Fibroblast of the aortic adventitia (primary cell): ENCODE data around the gene BRAF. TPM values are rescaled to one million over a fixed set of nuclear protein-coding genes. Genes with fewer than 3 reads are reported as not detected.
"Not testable (repeated sequence)": the region's sequence is repeated elsewhere in the genome, so short reads cannot be mapped to it uniquely, and the experiment has no call there.

Source experiments
- DNase-seq: peaks from one replicate; pipeline ENCODE4 v3.0.0-alpha.2; 2010; ENCODE audit warnings: low read depth
- H3K4me3 ChIP-seq: 2 replicates; pipeline ENCODE4 v1.5.1; 2011; ENCODE audit warnings: low read depth, mild to moderate bottlenecking, control low read depth, low read length, moderate library complexity
- total RNA-seq: library from RNA; depleted of rRNA; stranded (reverse); fragments of >200 nt; gene quantifications from 2 replicates; pipeline ENCODE4 v1.2.3, GENCODE V29; 2012; ENCODE audit warnings: low replicate concordance
- TF ChIP-seq, protein P1 (sequence below): IDR thresholded peaks from 2 replicates; pipeline ENCODE4 v1.5.1; 2011; ENCODE audit warnings: mild to moderate bottlenecking, low read length, control low read depth, inconsistent platforms; ENCODE audit not compliant: insufficient read depth

BRAF gene
- total RNA-seq, 1 donor = 29.9 TPM

DNA sequence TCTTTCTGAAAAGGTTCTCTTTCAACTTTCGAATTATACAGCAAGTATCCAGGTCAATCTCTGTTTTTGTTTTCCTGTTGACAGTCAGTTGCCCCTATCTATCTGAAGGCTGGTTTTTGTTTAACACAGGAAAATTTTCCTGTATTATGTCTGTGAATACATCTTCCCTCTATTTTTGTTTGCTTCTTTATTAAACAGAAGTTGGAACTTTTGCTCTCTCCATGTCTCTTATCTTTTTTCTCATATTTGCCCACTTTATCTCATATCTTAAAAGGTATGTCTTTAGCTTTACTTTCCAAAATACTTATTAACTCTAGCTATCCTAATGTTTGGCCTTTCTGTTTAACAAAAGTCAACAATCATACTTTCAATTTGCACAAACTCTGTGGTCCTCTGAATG, 95.0 kb downstream of the BRAF start:
- no peak overlapping the region for H3K4me3 ChIP-seq
- no peak for DNase-seq
- TF ChIP-seq, protein P1, sequence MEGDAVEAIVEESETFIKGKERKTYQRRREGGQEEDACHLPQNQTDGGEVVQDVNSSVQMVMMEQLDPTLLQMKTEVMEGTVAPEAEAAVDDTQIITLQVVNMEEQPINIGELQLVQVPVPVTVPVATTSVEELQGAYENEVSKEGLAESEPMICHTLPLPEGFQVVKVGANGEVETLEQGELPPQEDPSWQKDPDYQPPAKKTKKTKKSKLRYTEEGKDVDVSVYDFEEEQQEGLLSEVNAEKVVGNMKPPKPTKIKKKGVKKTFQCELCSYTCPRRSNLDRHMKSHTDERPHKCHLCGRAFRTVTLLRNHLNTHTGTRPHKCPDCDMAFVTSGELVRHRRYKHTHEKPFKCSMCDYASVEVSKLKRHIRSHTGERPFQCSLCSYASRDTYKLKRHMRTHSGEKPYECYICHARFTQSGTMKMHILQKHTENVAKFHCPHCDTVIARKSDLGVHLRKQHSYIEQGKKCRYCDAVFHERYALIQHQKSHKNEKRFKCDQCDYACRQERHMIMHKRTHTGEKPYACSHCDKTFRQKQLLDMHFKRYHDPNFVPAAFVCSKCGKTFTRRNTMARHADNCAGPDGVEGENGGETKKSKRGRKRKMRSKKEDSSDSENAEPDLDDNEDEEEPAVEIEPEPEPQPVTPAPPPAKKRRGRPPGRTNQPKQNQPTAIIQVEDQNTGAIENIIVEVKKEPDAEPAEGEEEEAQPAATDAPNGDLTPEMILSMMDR = no peak

DNA sequence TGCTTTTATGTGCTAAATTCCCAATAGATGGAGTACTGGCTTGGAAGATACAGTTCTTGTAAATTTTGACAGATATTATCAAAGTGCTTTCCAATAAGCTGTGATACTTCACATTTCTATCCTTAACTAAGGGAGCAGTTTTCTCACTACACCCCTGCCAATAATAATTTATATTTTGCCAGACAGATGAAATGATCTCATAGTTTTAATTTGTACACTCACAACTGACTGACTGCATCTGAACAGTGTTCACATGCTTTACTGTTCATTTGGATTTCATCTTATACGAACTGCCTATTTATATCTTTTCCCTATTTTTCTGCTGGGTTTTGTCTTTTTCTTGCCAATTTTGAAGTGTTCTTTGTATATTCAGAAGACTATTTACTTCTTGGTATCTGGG, 96.0 kb downstream of the BRAF start:
- TF ChIP-seq, protein P1 = no peak
- DNase-seq = no peak
- H3K4me3 ChIP-seq = no peak overlapping the region

DNA sequence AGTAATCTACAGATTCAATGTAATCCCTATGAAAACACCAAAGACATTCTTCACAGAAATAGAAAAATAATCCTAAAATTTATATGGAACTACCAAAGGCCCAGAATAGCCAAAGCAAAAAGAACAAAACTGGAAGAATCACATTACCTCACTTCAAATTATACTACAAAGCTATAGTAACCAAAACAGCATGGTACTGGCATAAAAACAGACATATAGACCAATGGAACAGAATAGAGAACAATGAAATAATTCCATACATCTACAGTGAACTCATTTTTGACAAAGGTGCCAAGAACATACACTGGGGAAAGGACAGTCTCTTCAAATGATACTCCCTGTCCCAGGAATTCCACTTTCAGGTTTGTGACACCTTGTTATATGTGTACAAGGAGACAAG, 107.3 kb downstream of the BRAF start:
- not testable (repeated sequence) for H3K4me3 ChIP-seq, DNase-seq

DNA sequence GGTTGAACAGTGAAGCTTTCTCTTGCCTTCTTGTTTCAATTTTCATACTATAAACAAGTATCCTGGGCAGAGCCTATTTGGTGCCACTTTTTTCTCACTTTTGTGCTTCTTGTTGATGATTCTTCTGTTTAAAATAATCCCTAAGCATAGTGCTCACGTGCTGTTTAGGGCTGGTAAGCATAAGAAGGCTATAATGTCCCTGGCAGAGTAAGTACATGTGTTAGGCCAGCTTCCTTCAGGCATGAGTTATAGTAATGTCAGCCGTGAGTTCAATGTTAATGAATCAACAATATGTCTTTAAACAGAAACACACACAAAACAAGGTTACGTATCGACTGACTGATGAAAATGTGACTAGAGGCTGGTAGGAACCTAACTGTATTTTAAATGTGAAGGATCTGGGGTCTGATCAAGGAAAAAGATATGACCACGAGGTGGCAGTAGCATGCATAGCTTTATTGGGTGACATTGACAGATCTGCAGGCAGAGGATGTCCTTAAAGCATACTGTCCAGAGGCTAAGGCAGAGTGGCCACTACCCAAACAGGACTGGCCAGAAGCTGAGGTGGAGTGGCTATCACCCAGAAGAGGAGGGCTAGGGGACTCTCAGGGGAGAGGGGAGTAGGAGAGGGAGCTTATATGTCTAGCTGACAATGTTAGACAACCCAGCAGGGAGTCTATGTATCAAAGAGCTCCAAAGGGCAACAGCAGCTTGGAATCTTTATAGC, 113.7 kb downstream of the BRAF start:
- DNase-seq = peak; percentile 79
- H3K4me3 ChIP-seq = no peak overlapping the region
- TF ChIP-seq, protein P1 = peak; percentile 71

DNA sequence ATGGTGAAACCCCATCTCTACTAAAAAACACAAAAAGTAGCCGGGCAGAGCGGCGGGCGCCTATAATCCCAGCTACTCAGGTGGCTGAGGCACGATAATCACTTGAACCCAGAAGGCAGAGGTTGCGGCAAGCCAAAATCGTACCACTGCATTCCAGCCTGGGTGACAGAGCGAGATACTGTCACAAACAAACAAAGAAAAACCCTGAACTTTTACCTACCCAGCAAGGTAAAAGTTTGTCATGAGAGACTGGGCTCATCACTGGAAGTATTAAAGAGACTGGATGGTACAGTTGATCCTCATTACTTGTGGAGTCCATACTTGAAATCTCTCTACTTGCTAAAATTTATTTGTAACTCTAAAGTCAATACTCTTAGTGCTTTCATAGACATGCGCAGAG, 114.3 kb downstream of the BRAF start:
- H3K4me3 ChIP-seq = no peak overlapping the region

DNA sequence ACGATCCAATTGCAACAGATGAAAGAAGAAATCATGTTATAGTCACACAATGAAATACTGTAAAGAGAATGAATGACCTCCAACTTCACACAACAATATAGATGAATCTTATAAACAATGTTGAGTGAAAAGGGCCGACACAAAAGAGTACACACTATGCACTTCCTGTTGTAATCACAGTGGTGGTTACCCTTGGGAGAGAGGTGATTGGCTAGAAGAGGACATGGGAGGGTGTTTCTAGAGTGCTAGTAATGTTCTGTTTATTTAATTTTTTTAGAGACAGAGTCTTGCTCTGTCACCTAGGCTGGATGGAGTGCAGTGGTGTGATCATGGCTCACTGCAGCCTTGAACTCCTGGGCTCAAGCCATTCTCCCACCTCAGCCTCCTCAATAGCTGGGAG, 145.8 kb downstream of the BRAF start:
- TF ChIP-seq, protein P1 = no peak
- DNase-seq = no peak
- H3K4me3 ChIP-seq = no peak overlapping the region

More for the DNA sequence above, 114.3 kb downstream of the BRAF start:
- DNase-seq = no peak
- TF ChIP-seq, protein P1 = no peak

DNA sequence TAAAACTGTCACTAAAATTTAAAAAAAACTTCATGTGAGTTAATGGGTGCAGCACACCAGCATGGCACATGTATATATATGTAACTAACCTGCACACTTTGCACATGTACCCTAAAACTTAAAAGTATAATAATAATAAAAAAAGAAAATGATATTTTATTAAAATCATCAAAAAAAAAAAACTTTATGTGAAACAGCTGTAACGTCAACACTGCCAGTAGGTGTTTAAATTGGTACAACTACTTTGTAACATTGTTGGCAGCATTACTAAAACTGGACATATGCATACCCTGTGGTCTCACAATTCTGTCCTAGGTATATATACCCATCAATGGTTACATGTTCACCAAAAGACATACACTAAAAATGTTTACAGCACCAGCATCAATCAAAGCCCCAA, 146.2 kb downstream of the BRAF start:
- no peak overlapping the region for H3K4me3 ChIP-seq
- no peak for DNase-seq
- TF ChIP-seq, protein P1 = no peak
